ENCODE measurements around the gene EIF4ENIF1.
A peak's percentile ranks its signal among the peaks of the same experiment; 100 is the strongest.
"Not testable (repeated sequence)": the region's sequence is repeated elsewhere in the genome, so short reads cannot be mapped to it uniquely, and the experiment has no call there.

EIF4ENIF1 gene, protein sequence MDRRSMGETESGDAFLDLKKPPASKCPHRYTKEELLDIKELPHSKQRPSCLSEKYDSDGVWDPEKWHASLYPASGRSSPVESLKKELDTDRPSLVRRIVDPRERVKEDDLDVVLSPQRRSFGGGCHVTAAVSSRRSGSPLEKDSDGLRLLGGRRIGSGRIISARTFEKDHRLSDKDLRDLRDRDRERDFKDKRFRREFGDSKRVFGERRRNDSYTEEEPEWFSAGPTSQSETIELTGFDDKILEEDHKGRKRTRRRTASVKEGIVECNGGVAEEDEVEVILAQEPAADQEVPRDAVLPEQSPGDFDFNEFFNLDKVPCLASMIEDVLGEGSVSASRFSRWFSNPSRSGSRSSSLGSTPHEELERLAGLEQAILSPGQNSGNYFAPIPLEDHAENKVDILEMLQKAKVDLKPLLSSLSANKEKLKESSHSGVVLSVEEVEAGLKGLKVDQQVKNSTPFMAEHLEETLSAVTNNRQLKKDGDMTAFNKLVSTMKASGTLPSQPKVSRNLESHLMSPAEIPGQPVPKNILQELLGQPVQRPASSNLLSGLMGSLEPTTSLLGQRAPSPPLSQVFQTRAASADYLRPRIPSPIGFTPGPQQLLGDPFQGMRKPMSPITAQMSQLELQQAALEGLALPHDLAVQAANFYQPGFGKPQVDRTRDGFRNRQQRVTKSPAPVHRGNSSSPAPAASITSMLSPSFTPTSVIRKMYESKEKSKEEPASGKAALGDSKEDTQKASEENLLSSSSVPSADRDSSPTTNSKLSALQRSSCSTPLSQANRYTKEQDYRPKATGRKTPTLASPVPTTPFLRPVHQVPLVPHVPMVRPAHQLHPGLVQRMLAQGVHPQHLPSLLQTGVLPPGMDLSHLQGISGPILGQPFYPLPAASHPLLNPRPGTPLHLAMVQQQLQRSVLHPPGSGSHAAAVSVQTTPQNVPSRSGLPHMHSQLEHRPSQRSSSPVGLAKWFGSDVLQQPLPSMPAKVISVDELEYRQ

GRCh38 chr22:31489632-31490495 is at the start of gene EIF4ENIF1:
Gene EIF4ENIF1, minus strand, starts transcription at chr22:31489842. Its CDS starts 1,124 bp downstream, at chr22:31488718.
- peak; percentile 78 for DNase-seq (ENCODE audit: low read depth)

DNA sequence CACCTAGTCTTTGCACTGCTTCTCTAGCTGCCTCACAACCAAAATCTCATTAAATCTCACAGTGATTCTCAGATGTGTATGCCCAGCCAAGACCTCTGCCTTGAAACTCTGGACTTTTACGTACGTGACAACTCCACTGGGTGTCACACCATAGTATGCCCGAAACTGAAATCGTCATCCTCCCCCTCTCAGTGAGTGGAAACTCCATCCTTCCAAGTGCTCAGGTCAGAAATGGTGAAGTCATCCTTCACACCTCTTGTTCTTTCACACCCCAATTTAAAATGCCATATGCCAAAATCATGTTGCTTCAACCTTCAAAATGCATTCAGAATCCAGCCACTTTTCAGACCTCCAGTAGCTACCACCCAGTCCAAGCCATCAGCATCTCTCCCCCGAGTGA is 49.2 kb upstream of the EIF4ENIF1 start:
- DNase-seq (ENCODE audit: low read depth): no peak

DNA sequence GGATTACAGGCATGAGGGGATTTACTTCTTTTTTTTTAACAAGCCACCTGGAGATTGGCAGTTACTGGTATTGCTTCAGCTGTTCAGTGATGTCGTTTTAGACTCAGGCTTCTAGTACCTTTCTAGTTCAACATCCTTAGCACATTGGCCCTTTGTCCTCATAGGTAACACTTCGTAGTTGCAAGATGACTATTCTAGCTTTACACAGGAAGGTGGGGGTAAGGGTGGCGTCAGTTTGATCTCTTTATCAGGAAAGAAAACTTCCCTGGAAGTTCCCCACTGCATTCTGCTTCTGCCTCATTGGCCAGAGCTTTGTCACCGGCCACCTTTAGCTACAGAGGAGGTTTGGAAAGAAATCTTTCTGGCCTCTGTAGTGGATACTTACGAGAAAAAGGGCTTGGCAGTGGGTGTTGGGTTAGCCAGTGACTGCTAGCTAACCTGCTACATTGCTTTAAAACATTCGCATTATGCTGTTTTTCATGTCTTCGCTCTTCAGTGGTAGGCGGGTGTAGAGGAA is 47.4 kb upstream of the EIF4ENIF1 start:
- DNase-seq (ENCODE audit: low read depth): no peak

- no peak for DNase-seq (ENCODE audit: low read depth)
Measured at GRCh38 chr22:31533374-31533773, 43.7 kb upstream of the EIF4ENIF1 start.

DNA sequence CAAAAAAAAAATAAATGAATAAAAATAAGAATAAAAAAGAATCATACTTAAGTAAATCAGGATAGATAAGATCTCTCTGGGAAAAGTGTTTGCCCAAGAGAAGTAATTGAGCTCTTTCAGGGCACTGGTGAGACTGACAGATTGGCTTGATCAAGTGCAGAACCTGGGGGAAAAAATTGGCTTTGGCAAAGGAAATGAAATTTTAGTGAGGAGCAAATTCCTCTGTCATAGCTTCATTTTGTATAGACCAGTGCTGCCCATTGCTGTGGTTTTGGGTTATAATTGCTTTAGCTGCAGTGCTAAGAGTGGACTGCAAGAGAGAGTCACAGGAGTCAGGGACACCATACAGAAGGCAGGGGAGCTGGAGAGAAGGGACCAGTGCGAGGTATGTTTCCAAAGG is 42.4 kb upstream of the EIF4ENIF1 start:
- DNase-seq (ENCODE audit: low read depth): no peak

GRCh38 chr22:31530823-31531195 is 41.2 kb upstream of the EIF4ENIF1 start:
- no peak for DNase-seq (ENCODE audit: low read depth)

DNA sequence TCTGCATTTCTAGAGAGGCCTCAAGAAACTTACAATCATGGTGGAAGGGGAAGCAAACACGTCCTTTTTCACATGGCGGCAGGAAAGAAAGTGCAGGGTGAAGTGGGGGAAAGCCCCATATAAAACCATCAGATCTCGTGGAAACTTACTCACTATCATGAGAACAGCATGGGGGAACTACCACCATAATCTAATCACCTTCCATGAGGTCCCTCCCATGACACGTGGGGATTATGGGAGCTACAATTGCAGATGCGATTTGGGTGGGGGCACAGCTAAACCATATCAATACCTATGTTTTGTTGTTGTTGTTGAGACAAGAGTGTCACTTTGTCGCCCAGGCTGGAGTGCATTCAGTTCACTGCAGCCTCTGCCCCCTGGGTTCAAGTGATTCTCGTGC is 36.6 kb upstream of the EIF4ENIF1 start:
- DNase-seq (ENCODE audit: low read depth): peak; percentile 15

- DNase-seq (ENCODE audit: low read depth): not testable (repeated sequence)
Measured at GRCh38 chr22:31524132-31524531, 34.5 kb upstream of the EIF4ENIF1 start.

- no peak for DNase-seq (ENCODE audit: low read depth)
Measured at GRCh38 chr22:31520051-31520450, 30.4 kb upstream of the EIF4ENIF1 start.

- no peak for DNase-seq (ENCODE audit: low read depth)
Measured at GRCh38 chr22:31509061-31509762, 19.6 kb upstream of the EIF4ENIF1 start.

- no peak for DNase-seq (ENCODE audit: low read depth)
Measured at GRCh38 chr22:31508536-31508935, 18.9 kb upstream of the EIF4ENIF1 start.

DNA sequence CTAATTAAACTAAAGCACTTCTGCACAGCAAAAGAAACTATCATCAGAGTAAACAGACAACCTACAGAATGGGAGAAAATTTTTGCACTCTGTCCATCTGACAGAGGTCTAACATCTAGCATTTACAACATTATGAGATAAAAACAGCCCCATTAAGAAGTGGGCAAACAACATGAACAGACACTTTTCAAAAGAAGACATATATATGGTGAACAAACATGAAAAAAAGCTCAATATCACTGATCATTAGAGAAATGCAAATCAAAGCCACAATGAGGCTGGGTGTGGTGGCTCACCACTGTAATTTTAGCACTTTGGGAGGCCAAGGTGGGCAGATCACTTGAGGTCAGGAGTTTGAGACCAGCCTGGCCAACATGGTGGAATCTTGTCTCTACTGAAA is 17.9 kb upstream of the EIF4ENIF1 start:
- DNase-seq (ENCODE audit: low read depth): not testable (repeated sequence)

- DNase-seq (ENCODE audit: low read depth): no peak
Measured at GRCh38 chr22:31504282-31504681, 14.6 kb upstream of the EIF4ENIF1 start.

DNA sequence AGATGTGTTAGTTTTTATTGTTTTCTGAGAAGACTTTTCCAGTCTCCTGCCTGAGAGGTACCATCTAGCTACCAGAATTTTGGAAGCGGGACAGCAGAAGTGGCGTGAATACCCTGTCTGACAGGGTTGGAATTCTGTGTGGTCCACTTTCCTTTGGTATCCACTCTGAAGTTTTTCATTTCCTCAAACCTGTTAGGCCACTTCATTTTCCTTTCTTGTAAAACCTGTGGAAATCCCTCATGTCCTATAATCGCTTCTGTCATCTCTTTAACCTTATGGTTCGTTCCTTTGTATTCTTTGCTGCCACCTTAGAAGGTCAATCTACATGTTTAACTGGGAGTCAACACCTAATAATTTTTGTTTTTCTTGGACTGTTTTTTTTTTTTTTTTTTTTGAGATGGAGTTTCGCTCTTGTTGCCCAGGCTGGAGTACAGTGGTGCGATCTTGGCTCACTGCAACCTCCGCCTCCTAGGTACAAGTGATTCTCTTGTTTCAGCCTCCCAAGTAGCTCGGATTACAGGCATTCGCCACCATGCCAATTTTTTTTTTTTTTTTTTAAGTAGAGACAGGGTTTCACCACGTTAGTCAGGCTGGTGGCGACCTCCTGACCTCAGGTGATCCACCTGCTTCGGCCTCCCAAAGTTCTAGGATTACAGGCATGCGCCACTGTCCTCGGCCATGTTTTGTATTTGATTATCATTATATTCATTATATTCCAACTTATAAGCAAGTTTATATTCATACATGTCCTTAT is 13.7 kb upstream of the EIF4ENIF1 start:
- no peak for DNase-seq (ENCODE audit: low read depth)

- DNase-seq (ENCODE audit: low read depth): no peak
Measured at GRCh38 chr22:31501738-31502137, 12.1 kb upstream of the EIF4ENIF1 start.

- DNase-seq (ENCODE audit: low read depth): no peak
Measured at GRCh38 chr22:31497148-31497938, 7.7 kb upstream of the EIF4ENIF1 start.

- DNase-seq (ENCODE audit: low read depth): peak; percentile 22
Measured at GRCh38 chr22:31496735-31497146, 7.1 kb upstream of the EIF4ENIF1 start.

DNA sequence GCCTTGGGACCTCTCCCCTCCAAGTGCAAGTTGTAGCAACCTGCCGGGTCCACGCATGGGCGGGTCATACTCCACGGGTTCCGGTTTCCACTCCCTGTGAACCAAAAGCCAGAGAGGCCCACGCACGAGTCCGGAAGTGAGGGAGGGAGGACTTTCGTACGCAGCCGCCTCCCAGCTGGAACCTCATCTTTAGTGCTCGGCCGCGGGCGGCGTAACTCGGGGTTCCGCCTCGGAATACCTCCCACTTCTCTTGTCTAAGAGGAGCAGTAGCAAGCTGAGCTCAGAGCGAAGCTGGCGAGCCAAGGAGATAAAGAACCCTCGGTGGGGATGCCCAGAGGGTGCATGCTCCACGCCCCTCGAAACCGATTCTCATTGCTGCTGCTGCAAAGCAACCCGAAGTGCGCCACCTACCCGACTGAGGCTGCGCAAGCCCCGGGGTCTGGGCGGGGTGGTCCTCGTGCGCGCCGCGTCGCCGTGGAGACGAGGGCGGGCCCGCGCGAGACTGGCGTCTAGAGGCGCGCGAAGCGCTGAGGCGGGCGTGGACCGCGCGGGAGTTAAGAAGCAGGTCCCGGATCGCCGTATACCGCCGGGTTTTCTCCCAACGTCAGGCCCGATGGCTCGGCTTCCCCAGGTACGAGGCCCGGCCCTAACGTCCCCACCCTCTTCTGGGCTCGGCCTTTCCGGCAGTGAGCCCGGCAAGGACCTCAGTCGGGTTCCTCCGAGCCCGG is 6.5 kb upstream of the EIF4ENIF1 start, which contains the start of gene SFI1:
SFI1 (plus strand) TSS at position 530 of the 728 bp plus-strand sequence. CDS start 11,749 bp downstream, outside the sequence.
- peak; percentile 94 for DNase-seq (ENCODE audit: low read depth)

- DNase-seq (ENCODE audit: low read depth): no peak
Measured at GRCh38 chr22:31495343-31495742, 5.7 kb upstream of the EIF4ENIF1 start.

All from activated T-helper 9 cell treated with anti-CD3 and anti-CD28 coated beads, Interleukin-2, amount 50 U/mL, for 16 hours (primary cell).